Measurements from ENCODE around the gene MITD1.

- TF ChIP-seq, protein P1, sequence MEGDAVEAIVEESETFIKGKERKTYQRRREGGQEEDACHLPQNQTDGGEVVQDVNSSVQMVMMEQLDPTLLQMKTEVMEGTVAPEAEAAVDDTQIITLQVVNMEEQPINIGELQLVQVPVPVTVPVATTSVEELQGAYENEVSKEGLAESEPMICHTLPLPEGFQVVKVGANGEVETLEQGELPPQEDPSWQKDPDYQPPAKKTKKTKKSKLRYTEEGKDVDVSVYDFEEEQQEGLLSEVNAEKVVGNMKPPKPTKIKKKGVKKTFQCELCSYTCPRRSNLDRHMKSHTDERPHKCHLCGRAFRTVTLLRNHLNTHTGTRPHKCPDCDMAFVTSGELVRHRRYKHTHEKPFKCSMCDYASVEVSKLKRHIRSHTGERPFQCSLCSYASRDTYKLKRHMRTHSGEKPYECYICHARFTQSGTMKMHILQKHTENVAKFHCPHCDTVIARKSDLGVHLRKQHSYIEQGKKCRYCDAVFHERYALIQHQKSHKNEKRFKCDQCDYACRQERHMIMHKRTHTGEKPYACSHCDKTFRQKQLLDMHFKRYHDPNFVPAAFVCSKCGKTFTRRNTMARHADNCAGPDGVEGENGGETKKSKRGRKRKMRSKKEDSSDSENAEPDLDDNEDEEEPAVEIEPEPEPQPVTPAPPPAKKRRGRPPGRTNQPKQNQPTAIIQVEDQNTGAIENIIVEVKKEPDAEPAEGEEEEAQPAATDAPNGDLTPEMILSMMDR (IDR thresholded peaks at IDR 0.05), result no peak
- TF ChIP-seq POLR2AphosphoS5 (IDR thresholded peaks at IDR 0.05; ENCODE audit: low read depth, low read length), result no peak
Measured at GRCh38 chr2:99183025-99183424, 2.2 kb upstream of the MITD1 start.

All from Panc1 (cell line).